ENCODE data around the gene PRKN.
"Not testable (repeated sequence)": the region's sequence is repeated elsewhere in the genome, so short reads cannot be mapped to it uniquely, and the experiment has no call there.

Gene PRKN

DNA sequence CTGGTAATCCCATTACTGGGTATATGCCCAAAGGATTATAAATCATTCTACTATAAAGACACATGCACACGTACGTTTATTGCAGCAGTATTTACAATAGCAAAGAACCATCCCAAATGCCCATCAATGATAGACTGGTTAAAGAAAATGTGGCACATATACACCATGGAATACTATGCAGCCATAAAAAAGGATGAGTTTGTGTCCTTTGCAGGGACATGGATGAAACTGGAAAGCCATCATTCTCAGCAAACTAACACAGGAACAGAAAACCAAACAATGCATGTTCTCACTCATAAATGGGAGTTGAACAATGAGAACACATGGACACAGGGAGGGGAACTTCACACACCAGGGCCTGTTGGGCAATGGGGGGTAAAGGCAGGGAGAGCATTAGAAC, 866.5 kb downstream of the PRKN start:
- not testable (repeated sequence) for DNase-seq

DNA sequence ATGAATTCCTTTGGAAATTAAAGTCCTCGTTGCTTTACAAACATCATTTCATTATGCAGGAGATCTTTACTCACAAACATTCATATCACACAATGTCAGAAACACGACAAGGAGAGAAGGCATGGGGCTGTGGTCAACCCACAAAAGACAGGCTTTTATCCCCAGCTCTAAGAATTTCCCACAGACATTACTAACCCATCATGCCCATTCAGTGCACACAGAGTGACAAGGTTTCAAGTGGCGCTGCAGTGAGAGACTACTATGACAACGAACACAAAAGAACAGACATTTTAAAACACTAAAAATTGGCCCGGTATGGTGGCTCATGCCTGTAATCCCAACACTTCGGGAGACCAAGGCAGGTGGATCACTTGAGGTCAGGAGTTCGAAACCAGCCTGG, 873.9 kb downstream of the PRKN start:
- no peak for DNase-seq

DNA sequence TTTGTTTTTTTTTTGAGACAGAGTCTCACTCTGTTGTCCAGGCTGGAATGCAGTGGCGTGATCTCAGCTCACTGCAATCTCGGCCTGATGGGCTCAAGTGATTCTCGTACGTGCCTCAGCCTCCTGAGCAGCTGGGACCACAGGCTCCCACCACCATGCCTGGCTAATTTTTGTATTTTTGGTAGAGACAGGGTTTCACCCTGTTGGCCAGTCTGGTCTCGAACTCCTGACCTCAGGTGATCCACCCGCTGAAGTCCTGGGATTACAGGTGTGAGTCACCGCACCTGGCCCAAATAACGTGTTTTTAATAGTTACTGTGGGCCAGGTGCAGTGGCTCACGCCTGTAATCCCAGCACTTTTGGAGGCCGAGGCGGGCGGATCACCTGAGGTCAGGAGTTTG, 876.1 kb downstream of the PRKN start:
- DNase-seq, result not testable (repeated sequence)

DNA sequence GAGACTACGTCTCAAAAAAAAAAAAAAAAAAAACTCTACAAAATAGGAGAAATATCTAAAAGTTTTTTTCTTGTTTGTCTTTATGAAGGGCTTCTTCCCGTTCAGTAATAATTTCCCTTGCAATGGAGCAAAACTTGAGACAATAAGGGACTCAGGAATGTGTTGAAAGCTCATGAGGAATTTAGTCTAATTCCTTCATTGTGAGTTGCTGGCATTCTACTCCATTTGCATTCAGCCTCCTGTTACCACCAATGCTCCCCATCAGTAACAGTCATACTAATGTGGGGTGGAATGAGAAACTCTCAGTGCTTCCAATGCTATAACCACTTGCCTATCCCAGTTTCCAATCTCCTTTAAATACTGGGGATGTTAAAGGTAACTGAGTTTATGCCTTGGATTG, 877.0 kb downstream of the PRKN start:
- DNase-seq, result no peak

DNA sequence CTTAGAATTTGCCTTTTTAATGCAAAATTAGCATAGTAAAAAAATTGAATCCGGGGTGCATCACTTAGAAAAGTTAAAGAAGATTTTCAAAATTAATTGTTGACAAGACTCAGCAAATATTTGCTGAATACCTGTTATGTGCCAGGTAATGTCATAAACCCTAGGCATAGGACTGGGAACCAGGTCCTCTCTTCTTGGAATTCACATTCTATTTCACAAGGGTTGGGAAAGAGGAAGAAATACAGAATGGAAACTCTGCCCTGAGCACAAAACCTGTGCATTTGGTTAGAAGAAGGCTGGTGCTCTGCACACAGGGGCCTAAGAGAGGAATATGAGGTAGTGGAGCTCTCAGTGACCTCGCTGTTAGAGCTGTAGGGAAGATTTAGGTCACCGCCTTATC, 879.9 kb downstream of the PRKN start:
- DNase-seq, result no peak

DNA sequence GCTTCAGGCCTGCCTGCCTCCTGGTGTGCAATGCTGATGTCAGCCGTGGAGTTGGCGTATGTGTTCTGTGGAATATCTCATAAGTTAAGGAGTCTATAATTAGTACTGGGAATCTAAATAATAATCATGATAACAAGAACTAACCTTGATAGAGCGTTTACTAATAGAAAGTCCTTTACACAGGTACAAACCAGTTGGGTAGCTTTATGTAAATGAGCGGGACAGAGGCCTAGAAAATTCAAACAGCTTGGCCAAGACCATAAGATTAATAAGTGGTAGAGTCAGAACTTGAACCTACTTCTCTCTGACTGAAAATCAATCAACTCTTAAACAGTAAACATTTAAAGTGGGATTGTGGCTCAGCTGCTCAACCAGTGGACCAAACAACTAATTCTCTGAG, 882.8 kb downstream of the PRKN start:
- DNase-seq, result no peak

DNA sequence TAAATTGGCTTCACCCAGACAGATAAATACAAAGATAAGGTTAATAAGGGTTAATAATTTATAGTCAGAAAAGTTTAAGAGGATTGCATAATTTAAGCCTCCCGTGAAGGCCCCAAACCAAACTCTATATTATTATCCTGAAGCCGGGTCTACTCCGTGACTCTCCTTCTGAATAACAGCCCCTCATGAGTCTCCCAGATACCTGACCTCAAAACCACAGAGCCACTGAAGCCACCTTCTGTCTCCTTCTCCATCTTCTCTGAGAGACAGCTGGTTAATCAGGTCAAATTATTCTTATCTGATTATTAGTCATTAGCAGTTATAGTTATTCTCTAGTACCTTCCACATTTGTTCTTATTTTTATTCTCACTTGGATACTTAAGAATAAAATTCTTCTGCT, 884.5 kb downstream of the PRKN start:
- DNase-seq, result no peak

DNA sequence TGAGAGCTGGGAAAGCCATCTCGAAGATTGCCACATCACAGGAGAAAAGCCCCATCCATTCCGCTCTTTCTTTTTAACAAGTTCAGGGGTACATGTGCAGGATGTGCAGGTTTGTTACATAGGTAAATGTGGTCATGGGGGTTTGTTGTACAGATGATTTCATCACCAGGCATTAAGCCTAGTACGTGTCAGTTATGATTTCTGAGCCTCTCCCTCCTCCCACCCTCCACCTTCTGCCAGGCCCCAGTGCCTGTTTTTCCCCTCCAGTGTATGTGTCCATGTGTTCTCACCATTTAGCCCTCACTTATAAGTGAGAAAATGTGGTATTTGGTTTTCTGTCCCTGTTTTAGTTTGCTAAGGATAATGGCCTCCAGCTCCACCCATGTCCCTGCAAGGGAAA, 887.2 kb downstream of the PRKN start:
- DNase-seq, result no peak

DNA sequence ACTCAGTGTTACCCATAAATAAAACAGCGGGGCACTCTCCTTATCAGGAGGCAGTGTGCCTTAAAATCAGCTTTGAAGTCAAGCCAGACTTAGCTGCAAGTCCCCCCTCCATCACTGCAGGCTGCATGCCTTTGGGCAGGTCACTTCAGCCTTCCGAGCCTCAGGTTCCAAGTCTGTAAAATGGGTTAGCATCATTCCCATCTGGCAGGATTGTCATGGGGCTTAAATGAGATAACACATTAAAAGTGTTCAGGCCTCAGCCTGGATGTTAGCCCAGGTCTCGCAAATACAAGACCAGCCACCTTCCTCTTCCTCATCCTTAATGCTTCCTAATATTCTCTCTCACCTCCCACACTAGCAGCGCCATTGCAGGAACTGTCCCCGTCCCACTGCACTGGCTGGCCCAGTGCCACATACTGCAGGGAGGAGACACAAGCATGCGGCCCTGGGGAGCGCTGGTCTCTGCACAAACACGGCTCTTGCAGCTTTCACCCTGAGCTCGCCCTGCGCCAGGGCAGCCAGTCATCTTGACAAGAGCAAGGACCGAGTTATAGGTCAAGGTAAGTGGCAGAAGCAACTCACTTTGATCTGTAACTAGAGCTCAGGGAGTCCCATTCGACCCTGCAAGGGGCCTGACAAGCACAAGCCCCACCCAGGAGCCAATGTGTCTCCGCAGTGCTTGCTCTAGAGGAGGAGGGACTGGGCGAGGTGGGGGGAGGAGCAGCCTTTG, 889.1 kb downstream of the PRKN start:
- no peak for DNase-seq

DNA sequence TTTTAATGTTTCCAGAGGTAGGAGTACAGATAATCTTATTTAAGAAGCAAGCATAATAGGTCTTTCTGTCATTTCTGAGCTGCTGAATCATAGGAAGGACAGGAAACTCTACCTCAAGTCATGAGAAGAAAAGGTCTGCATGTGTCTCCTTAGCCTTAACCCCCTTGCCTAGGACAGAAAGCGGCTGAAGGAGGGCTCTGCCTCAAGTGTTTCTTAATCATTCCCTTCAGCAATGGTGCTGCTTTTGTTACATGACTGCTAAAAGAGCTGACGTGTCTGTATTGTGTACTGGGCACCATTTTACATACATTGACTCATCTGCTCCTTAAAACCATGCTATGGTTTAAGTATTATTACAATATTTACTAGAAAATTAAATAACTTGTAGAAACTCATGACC, 889.7 kb downstream of the PRKN start:
- DNase-seq, result no peak

DNA sequence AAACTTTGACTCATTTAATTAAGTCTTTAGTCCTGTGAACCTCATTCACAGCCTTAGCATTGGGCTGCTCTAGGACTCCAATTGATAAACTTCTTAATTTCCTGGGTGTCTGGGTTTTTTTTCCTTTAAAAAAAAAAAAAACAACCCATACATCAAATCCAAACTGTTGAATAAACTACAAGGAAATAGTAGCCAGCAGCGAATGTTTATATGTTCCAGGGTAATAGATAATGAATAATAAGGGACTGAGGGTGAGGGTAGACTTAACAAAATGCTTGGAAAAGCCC, 890.2 kb downstream of the PRKN start:
- no peak for DNase-seq

DNA sequence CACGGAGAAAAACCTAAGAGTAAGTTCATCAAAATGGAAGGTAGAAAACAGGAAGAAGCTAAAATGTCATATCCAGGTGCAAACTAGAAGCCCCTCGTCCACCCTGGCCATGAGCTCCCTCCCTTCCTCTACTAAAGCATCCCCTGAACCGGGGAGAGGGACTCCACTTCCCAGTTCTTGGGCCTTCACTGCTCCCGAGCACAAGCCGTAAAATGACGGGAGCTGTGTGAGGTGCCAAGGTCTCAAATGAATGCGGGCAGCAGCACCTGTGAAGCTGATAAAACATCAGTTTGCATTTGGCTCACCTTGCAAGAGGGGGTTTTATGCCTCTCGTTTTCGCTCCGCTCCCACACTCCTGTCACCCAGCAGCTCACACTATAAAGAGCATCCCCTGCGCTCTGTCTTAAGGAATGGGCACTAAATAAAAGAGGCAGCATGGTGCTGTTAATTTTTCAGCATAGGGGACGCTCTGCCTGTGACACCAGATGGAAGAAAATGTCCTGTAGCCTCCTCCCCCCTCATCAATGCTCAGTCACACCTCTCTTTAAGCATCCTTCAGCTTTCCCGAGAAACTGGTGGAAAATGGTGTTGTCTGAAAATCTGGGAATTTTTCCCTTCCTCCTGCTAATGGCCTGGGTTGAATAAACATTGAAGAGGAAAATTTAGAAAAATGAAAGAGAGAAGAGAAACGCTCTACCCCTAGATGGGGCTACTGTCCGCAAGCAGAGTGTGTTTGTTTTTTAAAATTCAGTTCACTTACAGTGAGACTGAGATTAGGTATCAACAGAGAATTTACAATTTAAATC, 890.7 kb downstream of the PRKN start:
- peak in 1 of 51 donors; percentile 56 for DNase-seq

DNA sequence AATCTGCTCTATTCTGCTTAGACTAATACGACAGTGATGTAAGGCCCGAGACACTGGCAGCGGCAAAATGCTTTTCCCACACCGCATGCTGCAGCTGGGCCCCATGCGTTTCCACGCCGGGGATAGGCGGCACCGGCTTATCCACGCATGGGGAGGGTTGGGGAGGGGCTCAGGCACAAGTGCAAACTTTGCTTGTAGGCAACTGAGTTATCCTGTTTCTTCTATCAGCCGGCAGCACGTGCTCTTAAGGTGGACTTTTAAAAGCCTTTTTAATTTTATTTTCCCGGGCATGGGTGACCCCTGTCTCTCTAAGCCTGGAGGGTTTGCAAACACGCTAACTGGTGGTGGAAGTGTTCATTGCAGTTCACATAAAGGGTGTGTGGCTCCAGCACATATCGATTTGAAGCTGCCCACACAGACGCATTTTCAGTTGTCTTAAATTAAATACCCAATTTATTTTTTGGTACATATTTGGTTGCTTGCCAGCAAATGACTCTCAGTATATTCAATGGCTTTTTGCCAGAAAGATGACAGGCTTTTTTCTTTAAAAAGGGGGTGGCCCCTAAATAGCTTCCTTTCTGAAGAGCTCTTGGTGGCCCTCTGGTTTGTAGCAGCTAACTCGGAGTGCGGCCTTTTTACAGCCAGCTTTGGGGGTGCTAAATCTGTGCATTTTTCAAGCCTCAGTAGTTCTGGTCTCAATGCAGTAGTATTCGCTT, 891.9 kb downstream of the PRKN start:
- DNase-seq, result peak in 1 of 51 donors; percentile 16

DNA sequence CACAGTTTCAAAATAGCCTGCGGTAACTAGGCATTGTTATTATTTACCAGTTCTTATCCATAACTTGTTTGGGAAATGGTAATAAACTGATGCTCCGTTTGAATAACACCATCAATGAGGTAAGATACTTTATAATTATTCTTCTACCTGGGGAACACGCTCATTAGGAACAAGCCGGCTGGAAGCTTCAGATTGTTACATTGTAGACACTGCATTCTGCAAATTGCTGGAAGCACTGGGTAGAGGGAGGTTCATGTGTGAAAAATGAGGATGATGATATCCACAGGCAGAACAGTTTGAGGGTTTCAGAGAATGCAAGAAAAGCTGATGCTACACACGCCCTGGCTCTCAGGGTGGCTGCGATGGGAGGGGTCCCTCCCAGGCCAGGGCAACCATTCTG, 893.1 kb downstream of the PRKN start:
- DNase-seq, result no peak

DNA sequence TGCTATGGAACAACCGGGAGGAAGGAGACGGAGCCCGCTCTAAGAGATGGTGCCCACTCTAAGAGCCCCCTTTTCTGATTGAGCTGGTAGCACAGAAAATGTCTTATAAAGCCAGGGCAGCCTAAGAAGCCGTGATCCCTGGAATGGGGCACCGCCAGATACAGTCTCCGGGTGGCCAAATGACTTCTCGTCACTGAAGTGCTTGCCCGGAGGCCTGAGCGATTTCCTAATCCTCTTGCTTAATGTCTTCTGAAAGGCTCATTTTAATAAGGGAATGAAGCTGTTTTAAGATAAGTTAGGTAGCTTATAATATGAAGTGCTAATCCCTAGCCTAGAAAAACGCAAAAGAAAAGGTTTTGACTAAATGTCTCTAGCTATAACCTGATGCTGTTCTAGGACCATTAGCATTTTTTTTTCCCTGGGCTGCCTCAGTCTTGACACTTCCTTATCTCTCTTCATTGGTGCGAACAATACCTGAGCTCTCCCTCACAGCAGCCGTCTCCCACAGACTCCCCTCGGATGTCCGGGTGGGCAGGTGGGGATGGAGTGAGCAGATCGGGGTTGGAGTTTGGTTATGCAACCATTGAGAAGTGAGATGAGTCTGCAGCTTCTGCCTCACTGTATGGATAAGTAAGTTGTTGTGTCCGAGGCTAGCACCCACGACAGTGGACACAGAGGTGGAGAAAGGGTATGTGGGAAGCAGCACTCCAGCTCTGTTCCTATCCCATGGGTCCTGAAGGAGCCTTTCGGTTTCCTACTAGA, 894.3 kb downstream of the PRKN start:
- DNase-seq, result no peak

DNA sequence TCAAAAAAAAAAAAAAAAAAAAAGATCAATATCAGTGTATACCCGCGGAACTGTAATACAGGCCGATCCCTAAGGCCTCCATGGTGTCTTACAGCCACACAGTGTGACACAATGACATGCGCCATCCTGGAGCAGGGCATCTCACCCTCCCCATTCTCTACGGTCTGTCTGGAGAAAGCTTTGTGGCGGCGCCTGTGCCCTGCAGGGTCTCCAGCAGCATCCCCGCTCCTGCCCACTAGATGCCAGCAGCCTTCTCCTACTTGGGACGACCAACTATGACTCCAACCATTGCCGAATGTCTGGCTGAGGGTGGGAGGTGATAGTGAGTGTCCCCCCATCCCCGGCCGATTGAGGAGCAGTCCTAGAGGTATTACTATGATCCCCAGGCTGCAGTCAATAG, 894.9 kb downstream of the PRKN start:
- DNase-seq, result no peak

DNA sequence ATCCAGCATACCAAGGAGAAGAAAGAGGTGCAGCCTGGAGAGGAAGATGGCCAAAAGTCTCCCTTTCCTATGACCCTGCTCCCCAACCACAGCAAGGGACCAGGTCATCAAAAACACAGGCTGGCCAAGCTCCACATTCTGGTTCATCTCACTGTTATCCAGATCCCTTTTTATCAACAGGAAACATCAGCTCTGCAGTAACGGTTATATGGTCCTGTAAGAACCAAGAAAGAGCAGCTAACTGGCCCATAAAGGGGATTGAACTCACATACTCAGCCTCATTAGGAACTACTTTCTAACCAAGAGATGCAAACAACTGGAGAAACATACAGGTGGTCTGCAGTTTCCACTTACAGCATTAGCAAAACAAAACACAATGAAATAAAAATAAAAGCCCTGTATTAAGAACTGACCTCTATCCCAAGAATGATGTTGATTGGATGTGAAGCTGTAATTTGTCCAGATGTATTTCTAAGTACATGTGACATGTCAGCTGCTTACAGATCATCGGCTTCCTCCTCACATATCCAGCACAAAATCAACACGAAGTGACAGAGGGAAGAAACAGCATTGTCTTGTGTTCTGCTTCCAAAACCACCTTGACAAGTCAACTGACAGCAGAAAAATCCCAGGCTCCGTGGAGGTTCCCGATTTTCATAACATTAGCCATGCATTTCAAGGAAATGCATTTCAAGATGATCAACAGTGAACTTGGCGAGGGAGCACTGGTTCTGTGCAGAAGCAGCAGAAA, 896.5 kb downstream of the PRKN start:
- DNase-seq, result no peak

DNA sequence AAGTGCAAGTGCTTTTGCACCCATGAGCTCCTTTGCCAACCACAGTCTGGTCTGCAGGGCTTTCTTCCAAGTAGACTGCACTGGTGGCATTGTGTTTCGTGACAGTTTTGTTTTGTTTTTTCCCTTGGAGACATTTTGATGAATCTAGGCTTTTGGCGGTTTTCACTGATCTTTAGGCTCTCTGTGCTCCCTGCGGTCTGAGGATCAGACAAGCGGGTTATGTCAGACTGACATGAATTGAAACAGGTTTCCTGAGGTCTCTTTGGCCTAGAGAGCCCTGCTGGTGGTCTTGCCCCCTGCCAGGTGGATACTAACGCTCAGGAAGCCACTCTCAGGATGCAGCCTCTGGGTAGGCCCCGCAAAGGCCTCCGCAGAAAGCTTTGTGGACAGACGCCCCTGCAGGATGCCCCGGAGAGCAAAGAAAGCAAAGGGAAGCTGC, 898.3 kb downstream of the PRKN start:
- peak in 14 of 51 donors; percentile 2 to 64 (median 22) for DNase-seq

DNA sequence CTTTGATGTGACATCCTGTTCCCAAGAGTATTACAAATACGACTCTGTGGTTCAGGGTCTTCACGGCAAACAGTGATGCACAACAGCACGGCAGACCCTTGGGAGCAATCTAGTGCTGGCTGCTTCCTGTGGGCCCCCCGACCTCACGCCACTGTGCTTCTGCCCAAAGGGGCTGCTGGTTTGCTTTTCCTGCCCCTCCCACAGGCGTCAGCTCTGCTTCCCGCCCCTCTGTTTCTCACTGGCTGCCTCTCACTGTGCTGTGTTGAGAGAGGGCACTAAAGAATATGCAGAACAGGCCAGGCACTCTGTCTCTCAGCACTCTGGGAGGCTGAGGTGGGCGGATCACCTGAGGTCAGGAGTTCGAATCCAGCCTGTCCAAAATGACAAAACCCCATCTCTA, 899.2 kb downstream of the PRKN start:
- DNase-seq, result no peak

DNA sequence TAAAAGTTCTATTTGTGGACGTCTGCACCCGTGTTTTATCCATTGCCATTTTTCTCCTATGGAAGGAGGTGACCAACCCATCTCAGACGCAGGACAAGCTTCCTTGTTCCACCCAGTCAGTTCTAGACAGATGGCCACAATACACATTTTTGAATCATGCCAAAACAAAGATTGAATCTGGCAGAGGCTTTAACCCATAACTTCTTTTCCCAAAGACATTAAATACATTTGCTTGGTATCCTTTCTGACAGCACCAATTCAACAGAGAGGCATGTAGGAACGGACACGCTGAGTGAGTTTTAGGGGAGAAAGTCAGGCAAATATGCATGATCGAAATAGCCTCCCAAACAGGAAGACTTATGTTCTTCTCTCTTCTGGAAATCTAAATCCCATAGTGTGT, 901.1 kb downstream of the PRKN start:
- DNase-seq, result no peak

DNA sequence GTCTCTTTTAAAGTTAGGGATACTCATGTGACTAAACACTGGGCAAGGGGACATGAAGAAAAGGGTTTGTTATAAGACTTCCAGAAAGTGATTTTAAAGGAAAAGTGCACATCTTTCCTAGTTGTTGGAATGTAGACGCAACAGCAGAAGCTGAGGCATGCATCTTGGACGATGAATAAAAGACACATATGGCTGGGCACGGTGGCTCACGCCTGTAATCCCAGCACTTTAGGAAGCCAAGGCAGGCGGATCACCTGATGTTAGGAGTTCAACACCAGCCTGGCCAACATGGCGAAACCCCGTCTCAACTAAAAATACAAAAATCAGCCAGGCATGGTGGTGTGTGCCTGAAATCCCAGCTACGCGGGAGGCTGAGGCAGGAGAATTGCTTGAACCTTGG, 905.4 kb downstream of the PRKN start:
- DNase-seq, result not testable (repeated sequence)

All from hypothalamus (tissue), 51 donors.